Fibroblast of lung (primary cell): ENCODE data around the gene OPALIN.

Experiments used
- EZH2 ChIP-seq: IDR thresholded peaks from 2 replicates; pipeline ENCODE4 v1.5.1; 2012; ENCODE audit warnings: low read length, control low read depth, mild to moderate bottlenecking; ENCODE audit errors: missing control alignments
- TF ChIP-seq, protein P1 (sequence below), 2 donors: IDR thresholded peaks in 1 of 2; conservative IDR thresholded peaks in 1 of 2; 1 replicate in 1 of 2; 2 replicates in 1 of 2; pipeline ENCODE4 v1.5.1; 2011 to 2012; ENCODE audit warnings: low read length in 2 of 2, control low read depth in 1 of 2, inconsistent platforms in 1 of 2, low read depth in 1 of 2, mild to moderate bottlenecking in 1 of 2

GRCh38 chr10:96341219-96342182 lies 17.3 kb downstream of the OPALIN start:
- TF ChIP-seq, protein P1, sequence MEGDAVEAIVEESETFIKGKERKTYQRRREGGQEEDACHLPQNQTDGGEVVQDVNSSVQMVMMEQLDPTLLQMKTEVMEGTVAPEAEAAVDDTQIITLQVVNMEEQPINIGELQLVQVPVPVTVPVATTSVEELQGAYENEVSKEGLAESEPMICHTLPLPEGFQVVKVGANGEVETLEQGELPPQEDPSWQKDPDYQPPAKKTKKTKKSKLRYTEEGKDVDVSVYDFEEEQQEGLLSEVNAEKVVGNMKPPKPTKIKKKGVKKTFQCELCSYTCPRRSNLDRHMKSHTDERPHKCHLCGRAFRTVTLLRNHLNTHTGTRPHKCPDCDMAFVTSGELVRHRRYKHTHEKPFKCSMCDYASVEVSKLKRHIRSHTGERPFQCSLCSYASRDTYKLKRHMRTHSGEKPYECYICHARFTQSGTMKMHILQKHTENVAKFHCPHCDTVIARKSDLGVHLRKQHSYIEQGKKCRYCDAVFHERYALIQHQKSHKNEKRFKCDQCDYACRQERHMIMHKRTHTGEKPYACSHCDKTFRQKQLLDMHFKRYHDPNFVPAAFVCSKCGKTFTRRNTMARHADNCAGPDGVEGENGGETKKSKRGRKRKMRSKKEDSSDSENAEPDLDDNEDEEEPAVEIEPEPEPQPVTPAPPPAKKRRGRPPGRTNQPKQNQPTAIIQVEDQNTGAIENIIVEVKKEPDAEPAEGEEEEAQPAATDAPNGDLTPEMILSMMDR (conservative IDR thresholded peaks at IDR 0.05 in 1 of 2, IDR thresholded peaks at IDR 0.05 in 1 of 2; ENCODE audit: low read depth in 1 of 2, low read length in 2 of 2) = no peak
- TF ChIP-seq EZH2 = no peak
